ENCODE results near the gene ACADM.
"Not testable (repeated sequence)": the region's sequence is repeated elsewhere in the genome, so short reads cannot be mapped to it uniquely, and the experiment has no call there.

Gene ACADM

DNA sequence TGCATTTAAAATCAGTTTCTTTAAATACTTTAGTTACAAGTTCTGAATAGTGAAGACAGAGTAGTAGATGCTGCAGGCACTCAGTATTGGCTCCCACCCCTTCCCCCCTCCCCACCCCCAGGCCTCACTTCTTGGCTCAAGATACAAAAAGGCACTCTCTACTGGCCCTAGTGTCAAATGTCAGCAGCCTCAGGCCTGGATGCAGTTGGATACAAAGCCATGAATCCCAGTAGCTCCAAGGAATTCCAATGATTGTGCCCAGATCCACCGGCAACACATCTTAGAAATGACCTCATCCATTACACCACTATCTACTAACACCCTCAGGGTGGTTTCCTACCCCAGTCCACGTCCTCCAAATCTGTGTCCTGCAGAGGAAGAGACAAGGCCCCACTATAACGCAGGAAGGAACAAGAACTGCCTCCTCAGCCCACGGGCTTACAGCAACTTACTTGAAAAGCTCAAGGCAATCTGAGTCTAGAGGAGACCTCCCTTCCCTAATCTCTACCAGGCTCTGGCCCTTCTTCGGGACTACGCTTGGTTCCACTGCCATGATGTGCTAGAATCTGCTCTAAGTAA, 17.6 kb downstream of the ACADM start:
- DNase-seq = no peak

DNA sequence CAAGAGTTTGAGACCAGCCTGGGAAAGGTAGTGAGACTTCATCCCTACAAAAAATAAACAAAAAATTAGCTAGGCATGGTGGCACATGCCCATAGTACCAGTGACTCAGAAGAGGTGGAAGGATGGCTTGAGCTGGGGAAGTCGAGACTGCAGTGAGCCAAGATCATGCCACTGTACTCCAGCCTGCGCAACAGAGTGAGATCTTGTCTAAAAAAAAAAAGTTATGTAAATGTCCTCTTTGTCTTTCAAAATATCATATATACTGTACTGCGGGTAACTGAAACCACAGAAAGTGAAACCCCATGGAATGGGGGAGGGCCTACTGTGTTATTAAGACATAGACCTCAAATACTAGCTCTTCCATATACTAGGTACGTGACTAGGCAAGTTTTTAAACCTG, 20.8 kb downstream of the ACADM start:
- peak in 1 of 2 donors; percentile 17 for DNase-seq

DNA sequence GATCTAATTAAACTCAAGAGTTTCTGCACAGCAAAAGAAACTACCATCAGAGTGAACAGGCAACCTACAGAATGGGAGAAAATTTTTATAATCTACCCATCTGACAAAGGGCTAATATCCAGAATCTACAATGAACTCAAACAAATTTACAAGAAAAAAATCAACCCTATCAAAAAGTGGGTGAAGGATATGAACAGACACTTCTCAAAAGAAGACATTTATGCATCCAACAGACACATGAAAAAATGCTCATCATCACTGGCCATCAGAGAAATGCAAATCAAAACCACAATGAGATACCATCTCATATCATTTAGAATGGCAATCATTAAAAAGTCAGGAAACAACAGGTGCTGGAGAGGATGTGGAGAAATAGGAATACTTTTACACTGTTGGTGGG, 32.7 kb downstream of the ACADM start:
- DNase-seq = not testable (repeated sequence)

DNA sequence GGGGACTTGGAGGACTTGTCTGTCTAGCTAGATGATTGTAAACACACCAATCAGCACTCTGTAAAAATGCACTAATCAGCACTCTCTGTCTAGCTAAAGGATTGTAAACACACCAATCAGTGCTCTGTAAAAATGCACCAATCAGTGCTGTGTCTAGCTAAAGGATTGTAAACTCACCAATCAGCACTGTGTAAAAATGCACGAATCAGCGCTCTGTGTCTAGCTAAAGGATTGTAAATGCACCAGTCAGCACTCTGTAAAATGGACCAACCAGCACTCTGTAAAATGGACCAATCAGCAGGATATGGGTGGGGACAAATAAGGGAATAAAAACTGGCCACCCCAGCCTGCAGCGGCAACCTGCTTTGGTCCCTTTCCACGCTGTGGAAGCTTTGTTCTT, 34.0 kb downstream of the ACADM start:
- not testable (repeated sequence) for DNase-seq

DNA sequence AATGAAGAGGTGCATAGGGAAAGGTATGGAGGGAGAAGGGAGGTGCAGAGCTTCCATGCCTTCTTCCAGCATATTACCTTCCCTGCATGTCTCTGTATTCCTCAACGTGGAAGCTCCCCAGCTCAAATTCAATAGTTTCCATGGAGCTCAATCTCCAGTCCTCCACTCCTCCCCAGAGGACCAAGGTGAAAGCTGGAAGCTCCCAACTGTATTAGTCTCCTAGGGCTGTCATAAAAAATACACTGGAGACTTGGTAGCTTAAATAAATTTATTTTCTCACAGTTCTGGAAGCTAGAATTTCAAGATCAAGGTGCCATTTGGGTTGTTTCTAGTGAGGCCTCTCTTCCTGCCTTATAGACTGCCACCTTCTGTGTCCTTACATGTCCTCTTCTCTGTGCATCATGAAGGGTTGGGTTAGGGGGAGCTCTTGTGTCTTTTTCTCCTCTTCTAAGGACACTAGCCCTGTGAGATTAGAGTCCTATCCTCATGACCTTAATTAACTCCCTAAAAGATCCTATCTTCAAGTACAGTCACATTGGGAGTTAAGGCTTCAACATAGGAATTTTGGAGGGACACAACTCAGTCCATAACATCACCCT, 39.6 kb downstream of the ACADM start:
- DNase-seq = no peak

DNA sequence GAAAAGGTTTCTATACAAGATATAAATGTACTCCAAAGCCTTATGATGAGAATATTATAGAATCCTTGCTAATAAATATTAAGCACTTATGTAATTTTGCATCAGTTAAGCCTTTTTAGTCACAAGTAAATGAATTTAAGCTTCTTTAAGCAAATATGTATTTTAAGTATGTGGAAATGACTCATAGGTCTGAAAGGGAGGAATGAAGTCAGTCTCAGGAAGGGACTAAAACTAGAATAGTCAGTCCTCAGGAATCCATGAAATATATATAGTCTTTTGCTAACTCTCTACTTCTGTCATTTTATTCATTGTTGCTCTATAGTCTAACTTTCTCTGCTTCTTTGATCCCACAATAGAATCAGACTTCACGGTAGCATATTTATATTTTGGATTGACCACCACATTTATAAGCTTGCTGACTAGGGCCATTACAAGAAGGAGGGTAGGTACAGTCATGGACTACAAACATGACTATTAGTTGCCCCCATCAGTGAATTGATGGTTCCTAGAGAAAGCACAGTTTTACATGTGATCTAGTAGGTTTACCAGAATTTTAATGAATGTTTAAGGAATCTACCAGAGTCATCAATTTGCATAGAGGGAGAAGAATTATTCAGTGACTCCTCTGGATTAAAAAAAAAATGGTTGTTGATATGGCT, 41.3 kb downstream of the ACADM start:
- DNase-seq = no peak

DNA sequence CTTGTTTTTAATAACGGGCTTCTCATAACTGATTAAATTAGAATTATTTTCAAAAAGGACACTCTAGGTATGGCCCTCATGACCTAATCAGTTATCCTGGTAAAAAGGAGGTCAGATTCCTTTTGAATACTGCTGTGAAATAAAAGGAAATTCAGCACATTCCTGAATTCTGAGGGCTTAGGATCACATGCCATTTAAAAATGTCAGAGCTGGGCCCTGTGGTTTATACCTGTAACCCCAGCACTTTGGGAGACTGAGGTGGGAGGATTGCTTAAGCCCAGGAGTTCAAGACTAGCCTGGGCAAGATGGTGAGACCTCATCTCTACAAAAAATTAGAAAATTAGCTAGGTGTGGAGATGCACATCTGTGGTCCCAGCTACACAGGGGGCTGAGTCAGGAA, 43.5 kb downstream of the ACADM start:
- DNase-seq = no peak

DNA sequence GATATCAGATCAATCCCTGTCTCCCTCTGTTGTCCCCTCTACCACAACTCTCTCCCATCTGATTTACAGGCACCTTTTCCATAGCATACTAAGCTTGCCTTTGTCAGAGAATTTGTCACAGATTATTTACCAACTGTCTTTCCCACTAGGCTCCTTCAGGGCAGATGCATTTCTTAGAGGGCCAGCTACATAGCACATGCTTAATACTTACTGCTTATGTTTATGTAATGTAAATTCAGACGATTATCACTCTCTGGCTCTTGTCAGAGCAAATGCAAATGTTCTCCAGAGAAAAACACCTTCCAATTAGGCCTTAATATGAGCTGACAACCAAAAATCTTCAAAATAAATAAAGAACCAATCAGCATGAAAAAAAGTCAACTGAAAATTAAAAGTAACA, 46.3 kb downstream of the ACADM start:
- no peak for DNase-seq

DNA sequence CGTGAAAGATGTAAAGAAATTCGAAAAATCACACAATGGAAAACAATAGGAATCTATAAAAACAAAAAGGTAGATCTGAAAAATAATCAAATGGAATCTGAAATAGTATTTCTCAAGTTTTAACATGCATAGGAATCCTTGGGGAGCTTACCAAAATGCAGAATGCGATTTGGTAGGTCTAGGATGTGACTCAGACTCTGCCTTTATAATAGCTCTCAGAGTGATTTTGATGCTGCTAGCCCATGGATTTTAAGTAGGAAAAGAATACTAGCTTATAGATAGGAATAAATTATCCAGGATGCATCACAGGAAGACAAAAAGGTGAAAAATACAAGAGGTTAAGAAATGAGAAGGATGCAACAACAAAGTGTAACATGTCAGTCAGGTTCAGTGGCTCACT, 47.5 kb downstream of the ACADM start:
- no peak for DNase-seq

DNA sequence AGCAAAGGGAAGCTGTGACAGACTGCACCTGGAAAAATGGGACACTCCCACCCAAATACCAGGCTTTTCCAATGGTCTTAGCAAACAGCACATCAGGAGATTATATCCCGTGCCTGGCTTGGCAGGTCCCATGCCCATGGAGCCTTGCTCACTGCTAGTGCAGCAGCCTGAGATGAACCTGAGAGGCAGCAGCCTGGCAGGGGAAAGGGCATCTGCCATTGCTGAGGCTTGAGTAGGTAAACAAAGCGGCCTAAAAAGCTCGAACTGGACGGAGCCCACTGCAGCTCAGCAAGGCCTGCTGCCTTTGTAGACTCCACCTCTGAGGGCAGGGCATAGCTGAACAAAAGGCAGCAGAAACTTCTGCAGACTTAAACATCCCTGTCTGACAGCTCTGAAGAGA, 53.3 kb downstream of the ACADM start:
- not testable (repeated sequence) for DNase-seq

DNA sequence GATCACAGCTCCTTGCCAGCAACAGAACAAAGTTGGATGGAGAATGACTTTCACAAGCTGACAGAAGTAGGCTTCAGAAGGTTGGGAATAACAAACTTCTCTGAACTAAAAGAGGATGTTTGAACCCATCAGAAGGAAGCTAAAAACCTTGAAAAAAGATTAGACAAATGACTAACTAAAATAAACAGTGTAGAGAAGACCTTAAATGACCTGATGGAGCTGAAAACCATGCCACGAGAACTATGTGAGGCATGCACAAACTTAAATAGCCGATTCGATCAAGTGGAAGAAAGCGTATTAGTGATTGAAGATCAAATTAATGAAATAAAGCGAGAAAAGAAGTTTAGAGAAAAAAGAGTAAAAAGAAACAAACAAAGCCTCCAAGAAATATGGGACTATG, 54.2 kb downstream of the ACADM start:
- not testable (repeated sequence) for DNase-seq

DNA sequence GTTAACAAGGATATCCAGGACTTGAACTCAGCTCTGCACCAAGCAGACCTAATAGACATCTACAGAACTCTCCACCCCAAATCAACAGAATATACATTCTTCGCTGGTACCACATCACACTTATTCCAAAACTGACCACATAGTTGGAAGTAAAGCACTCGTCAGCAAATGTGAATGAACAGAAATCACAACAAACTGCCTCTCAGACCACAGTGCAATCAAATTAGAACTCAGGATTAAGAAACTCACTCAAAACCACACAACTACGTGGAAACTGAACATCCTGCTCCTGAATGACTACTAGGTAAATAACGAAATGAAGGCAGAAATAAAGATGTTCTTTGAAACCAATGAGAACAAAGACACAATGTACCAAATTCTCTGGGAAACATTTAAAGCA, 55.7 kb downstream of the ACADM start:
- DNase-seq = not testable (repeated sequence)

DNA sequence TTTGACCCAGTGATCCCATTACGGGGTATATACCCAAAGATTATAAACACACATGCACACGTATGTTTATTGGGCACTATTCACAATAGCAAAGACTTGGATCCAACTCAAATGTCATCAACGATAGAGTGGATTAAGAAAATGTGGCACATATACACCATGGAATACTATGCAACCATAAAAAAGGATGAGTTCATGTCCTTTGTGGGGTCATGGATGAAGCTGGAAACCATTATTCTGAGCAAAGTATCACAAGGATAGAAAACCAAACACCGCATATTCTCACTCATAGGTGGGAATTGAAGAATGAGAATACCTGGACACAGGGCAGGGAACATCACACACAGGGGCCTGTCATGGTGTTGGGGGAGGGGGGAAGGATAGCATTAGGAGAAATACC, 59.4 kb downstream of the ACADM start:
- not testable (repeated sequence) for DNase-seq

DNA sequence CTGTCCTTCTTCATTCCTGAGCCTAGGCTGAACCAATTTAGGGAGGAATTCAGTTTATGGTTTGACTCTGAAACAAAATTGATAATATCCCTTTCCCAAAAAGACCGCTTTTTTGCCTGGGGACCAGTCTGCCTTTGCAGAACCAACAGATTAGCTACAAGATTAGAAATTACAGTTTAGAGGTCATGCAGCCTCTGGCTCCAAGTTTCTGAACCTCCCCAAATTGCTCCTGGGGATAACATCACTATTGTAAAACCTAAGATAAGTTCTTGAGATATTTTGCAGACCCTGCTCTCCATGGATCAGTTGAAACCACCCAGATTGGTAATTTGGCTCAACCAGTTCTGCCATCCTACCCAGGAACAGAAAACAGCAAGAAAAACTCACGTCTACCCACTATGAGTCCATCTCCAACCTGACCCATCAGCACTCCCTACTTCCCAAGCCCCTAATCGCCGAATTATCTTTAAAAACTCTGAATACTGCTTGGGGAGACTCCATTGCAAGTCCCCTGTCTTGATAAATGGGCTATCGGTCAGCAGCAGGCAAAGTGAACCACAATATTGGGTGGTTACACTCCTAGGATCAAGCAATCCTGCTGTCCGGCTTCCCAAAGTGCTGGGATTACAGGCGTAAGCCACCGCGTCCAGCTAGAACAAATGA, 60.9 kb downstream of the ACADM start:
- DNase-seq = no peak

DNA sequence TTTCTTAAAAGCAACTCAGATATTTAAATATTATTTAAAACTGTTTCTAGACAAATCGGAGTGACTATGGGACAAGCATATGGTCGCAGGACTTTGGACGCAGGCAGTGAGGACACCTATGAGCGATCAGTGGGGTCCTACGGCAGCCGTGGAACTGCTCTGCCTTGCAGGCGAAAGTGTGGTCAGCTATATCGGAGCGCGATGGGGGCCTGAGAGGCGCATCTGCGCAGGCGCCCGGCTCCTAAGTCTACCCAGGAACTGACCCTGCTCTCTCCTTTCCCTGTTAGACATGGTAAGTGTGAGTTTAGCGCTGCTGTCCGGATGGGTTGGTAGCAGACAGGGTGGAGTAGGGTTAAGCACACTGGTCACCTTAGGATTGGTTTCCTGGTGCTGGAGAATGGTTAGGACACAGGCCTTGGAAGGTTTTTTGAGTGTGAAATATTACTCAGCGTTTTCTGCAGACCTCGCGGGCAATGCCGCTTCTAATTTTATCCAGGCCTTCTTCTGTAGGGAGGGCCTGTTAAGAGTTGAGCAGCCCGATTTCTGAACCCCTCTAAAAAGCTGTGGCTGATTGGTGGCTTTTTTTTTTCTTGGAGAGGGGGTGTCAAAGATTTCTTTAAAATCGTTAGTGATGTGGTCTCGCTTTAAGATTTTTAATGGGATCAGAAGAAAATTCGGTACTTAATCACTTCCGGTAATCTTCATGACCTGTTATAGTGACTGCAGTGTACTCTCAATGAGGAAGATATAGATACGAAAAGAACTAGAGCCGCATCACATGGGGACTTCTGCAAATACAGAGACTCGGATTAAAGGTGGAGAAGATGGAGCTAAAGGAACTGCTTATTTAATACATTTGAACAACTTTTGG, 61.7 kb downstream of the ACADM start, which contains the start of gene RABGGTB:
TSS of gene RABGGTB (plus strand) at position 274 of the 871 bp plus-strand sequence. CDS start at position 290, 16 bp downstream.
- peak; percentile 95 for DNase-seq

DNA sequence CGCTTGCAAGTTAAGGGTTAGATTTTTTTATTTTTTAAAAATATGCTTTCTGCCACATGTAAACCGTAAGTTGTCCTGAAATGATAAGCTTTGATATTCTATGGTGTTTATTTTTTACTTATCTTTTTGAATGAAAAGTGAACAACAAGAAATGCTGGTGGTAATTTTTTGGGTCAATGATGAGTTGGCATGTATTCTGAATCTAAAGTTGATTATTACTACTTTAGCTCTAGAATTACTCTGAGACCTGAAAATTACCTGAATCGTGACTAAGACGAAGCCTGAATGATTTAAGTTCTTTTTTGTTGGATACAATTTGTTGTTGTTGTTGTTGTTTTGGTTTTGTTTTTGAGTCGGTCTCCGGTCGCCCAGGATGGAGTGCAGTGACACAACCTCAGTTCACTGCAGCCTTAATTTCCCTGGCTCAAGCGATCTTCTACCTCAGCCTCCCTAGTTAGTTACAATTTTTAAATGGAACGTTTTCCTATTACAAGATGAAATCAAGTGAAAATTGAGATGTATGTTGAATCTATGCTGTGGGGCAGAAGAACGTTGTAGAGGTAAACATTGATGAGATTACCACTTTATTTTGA, 62.5 kb downstream of the ACADM start:
- DNase-seq = no peak

DNA sequence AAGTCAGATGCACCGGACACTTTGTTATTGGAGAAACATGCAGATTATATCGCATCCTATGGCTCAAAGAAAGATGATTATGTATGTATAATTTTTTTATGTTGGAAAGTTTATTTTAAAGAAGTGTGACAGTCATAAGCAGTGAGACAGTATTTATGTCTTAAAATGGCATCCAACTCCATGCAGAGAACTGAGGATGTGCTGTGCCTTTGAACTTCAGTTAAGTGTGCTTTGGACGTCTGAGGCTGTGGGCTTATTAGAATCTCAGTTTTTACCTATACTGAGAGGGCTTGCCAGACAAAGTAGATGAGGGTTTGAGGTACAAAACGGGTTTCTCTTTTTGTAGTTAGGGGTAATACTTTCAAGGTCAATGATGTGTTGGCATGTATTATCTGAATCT, 63.0 kb downstream of the ACADM start:
- DNase-seq = peak in 1 of 2 donors; percentile 15

DNA sequence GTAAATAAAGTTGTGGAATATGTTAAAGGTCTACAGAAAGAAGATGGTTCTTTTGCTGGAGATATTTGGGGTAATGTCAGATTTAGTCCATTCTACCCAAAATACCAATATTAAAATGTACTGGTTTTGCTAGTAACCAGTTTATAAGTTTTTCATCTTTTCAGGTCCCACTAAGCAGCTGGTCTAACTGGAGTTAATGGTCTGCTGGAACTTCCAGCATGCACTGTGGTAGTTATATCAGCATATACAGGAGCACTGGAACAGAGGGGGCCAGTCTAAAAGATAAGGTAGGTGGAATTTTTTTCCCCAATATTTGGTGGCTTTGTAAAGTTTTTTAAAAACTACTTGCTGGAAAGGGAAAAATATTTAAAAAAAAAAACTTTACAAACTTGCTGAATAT, 65.5 kb downstream of the ACADM start:
- no peak for DNase-seq

DNA sequence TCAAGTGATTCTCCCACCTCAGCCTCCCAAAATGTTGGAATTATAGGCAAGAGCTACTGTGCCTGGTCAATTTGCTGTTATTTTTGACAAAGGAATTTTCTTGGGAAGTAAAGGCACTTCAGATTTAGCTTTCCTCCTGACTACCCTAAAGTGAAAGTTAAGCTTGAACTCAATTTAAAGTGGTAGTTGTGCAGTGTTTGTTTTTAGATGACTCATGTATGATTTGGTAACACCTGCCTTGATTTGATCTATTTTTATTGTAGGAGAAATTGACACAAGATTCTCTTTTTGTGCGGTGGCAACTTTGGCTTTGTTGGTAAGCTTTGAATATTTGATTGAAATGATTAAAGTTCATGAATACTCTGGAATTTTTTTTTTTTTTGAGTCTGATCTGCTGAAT, 66.5 kb downstream of the ACADM start:
- DNase-seq = no peak

DNA sequence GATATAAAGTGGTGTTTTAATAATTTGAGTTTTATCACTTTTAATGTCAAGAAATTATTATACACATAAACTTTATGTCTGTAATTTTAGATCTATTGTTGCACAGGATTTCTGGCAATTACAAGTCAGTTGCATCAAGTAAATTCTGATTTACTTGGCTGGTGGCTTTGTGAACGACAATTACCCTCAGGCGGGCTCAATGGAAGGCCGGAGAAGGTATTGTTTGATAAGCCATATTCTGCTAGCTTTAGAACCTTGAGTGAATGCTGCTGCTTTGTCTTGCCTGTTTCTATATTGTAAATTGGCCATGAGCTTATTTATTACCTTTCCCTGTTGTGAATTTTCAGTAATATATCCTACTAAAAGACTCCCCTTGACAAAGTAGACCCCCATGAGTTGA, 67.6 kb downstream of the ACADM start:
- no peak for DNase-seq

DNA sequence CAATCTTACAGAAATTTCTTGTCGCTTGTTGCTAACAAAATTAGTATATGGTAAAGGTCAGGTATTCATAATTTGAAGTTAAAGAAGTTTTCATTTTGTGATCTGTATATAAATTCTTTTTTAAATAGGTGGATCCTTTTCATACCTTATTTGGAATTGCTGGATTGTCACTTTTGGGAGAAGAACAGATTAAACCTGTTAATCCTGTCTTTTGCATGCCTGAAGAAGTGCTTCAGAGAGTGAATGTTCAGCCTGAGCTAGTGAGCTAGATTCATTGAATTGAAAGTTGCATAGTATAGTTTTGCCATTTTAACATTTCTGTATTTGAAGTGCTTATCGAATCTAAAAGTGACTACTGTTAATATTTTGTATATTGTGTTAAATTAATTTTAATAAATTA, 69.9 kb downstream of the ACADM start:
- DNase-seq = no peak

DNA sequence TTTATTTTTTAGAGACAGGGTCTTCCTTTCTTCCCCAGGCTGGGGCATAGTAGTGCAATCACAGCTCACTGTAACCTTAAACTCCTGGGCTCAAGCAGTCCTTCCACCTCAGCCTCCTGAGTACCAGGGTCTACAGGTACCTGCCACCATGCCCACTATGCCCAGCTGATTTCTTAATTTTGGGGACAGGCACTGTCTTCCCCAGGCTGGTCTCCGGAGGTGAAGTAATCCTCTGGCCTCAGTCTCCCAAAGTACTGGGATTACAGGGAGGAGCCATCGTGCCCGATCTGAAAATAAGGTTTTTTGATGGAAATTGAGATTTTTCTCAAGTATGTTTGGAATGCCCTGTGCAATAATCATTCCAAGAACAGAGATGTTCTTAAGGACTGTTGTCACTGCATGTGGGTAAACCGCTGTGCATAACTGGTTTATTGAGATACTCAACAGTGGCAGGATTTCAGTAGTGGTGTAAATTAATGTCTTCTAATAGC, 71.2 kb downstream of the ACADM start:
- DNase-seq = no peak
